Inflammatory macrophage treated with lipopolysaccharide for 1 hour (primary cell): ENCODE measurements around the gene PDK4.
A peak's percentile ranks its signal among the peaks of the same experiment; 100 is the strongest.

Experiments used
- DNase-seq, 2 donors: peaks; one replicate each; pipeline ENCODE4 v3.0.0-alpha.2; 2020 to 2022

Gene PDK4

GRCh38 chr7:95604397-95604796 is 8.1 kb upstream of the PDK4 start:
- DNase-seq: peak; percentile 18 to 28

GRCh38 chr7:95602421-95602820 is 6.1 kb upstream of the PDK4 start:
- DNase-seq: no peak

GRCh38 chr7:95601316-95601715 is 5.0 kb upstream of the PDK4 start:
- DNase-seq: no peak

- DNase-seq: no peak
Observed at GRCh38 chr7:95599069-95599468, 2.8 kb upstream of the PDK4 start.

GRCh38 chr7:95598511-95598910 is 2.2 kb upstream of the PDK4 start:
- no peak for DNase-seq

- DNase-seq: no peak
Observed at GRCh38 chr7:95595746-95596197, 544 bp downstream of the PDK4 start.

GRCh38 chr7:95594185-95594584 is 2.1 kb downstream of the PDK4 start:
- DNase-seq: no peak

GRCh38 chr7:95593343-95593742 is 3.0 kb downstream of the PDK4 start:
- DNase-seq: no peak

GRCh38 chr7:95592570-95592969 is 3.7 kb downstream of the PDK4 start:
- DNase-seq: no peak

- DNase-seq: no peak
Observed at GRCh38 chr7:95590387-95591248, 5.7 kb downstream of the PDK4 start.

- DNase-seq: no peak
Observed at GRCh38 chr7:95589766-95590165, 6.5 kb downstream of the PDK4 start.

GRCh38 chr7:95589031-95589430 is 7.3 kb downstream of the PDK4 start:
- DNase-seq: no peak

GRCh38 chr7:95586951-95587301 is 9.4 kb downstream of the PDK4 start:
- DNase-seq: no peak

GRCh38 chr7:95585426-95585789 is 10.9 kb downstream of the PDK4 start:
- no peak for DNase-seq

- DNase-seq: no peak
Observed at GRCh38 chr7:95584769-95585425, 11.4 kb downstream of the PDK4 start.

GRCh38 chr7:95583834-95584621 is 12.3 kb downstream of the PDK4 start:
- DNase-seq: no peak

GRCh38 chr7:95582578-95583293 is 13.6 kb downstream of the PDK4 start:
- no peak for DNase-seq

- no peak for DNase-seq
Observed at GRCh38 chr7:95581467-95581866, 14.8 kb downstream of the PDK4 start.

- no peak for DNase-seq
Observed at GRCh38 chr7:95579318-95579717, 17.0 kb downstream of the PDK4 start.

GRCh38 chr7:95578299-95578855 is 17.9 kb downstream of the PDK4 start:
- no peak for DNase-seq

GRCh38 chr7:95577137-95577536 is 19.2 kb downstream of the PDK4 start:
- DNase-seq: peak in 1 of 2 donors; percentile 41

- DNase-seq: no peak
Observed at GRCh38 chr7:95569720-95570119, 26.6 kb downstream of the PDK4 start.

GRCh38 chr7:95560674-95561073 is 35.6 kb downstream of the PDK4 start:
- no peak for DNase-seq
